SK-N-SH treated with all-trans-retinoic acid at 6 μM for 48 hours (cell line): ENCODE data around the gene AKT2.

Experiments
- ARNTL ChIP-seq: fragments of 450-650 bp; formaldehyde crosslinking; IDR thresholded peaks from 2 replicates; pipeline ENCODE4 v1.5.0; 2020; ENCODE audit warnings: low read depth, mild to moderate bottlenecking, moderate library complexity, borderline replicate concordance
- BACH2 ChIP-seq: fragments of 250-450 bp; sonication (Bioruptor Pico); IDR thresholded peaks from 2 replicates; pipeline ENCODE4 v1.9.0; 2021; ENCODE audit warnings: mild to moderate bottlenecking, borderline replicate concordance
- CSDC2 ChIP-seq: fragments of 250-450 bp; sonication (Bioruptor Pico); IDR thresholded peaks from 2 replicates; pipeline ENCODE4 v1.5.0; 2020; ENCODE audit warnings: mild to moderate bottlenecking, moderate library complexity
- ESRRG ChIP-seq: fragments of 250-450 bp; sonication (Bioruptor Pico); IDR thresholded peaks from 2 replicates; pipeline ENCODE4 v1.6.1; 2021; ENCODE audit warnings: mild to moderate bottlenecking
- GLIS3 ChIP-seq: fragments of 250-450 bp; sonication (Bioruptor Pico); IDR thresholded peaks from 2 replicates; pipeline ENCODE4 v1.5.0; 2020; ENCODE audit warnings: mild to moderate bottlenecking, moderate library complexity
- ISL1 ChIP-seq: fragments of 250-450 bp; sonication (Bioruptor Pico); IDR thresholded peaks from 2 replicates; pipeline ENCODE4 v2.1.2; 2022; ENCODE audit warnings: mild to moderate bottlenecking, moderate library complexity
- POU6F1 ChIP-seq: fragments of 250-450 bp; sonication (Bioruptor Pico); IDR thresholded peaks from 2 replicates; pipeline ENCODE4 v1.8.0; 2021; ENCODE audit warnings: low read depth, mild to moderate bottlenecking, moderate library complexity, borderline replicate concordance
- TCF4 ChIP-seq: fragments of 250-450 bp; sonication (Bioruptor Pico); IDR thresholded peaks from 2 replicates; pipeline ENCODE4 v1.8.0; 2021; ENCODE audit warnings: mild to moderate bottlenecking, moderate library complexity, borderline replicate concordance
- TSHZ2 ChIP-seq: fragments of 250-450 bp; sonication (Bioruptor Pico); IDR thresholded peaks from 2 replicates; pipeline ENCODE4 v1.5.0; 2020; ENCODE audit warnings: mild to moderate bottlenecking, moderate library complexity
- ZC3H10 ChIP-seq: fragments of 250-450 bp; sonication (Bioruptor Pico); IDR thresholded peaks from 2 replicates; pipeline ENCODE4 v1.5.1; 2021; ENCODE audit warnings: mild to moderate bottlenecking, moderate library complexity
- ZFP30 ChIP-seq: fragments of 450-650 bp; formaldehyde crosslinking; IDR thresholded peaks from 2 replicates; pipeline ENCODE4 v1.5.0; 2022; ENCODE audit warnings: mild to moderate bottlenecking, moderate library complexity
- ZNF565 ChIP-seq: fragments of 450-650 bp; formaldehyde crosslinking; conservative IDR thresholded peaks from 2 replicates; pipeline ENCODE4 v1.5.0; 2020; ENCODE audit warnings: low read depth, mild to moderate bottlenecking, moderate library complexity
- TF ChIP-seq, protein P1 (sequence below): fragments of 250-450 bp; sonication (Bioruptor Pico); IDR thresholded peaks from 2 replicates; pipeline ENCODE4 v1.5.1; 2020; ENCODE audit warnings: low read depth, mild to moderate bottlenecking, moderate library complexity
- TF ChIP-seq, protein P2 (sequence below): fragments of 250-450 bp; sonication (Bioruptor Pico); IDR thresholded peaks from 2 replicates; pipeline ENCODE4 v1.8.0; 2020; ENCODE audit warnings: mild to moderate bottlenecking, moderate library complexity, borderline replicate concordance

GRCh38 chr19:40280608-40281221, 4.4 kb downstream of the AKT2 start:
- no peak for TF ChIP-seq ZC3H10 (CRISPR knock-in tag)
- no peak for TF ChIP-seq ZNF565
- no peak for TF ChIP-seq ARNTL (CRISPR knock-in tag)
- TF ChIP-seq GLIS3: no peak
- TF ChIP-seq CSDC2: no peak
- TF ChIP-seq POU6F1 (CRISPR knock-in tag): no peak
- no peak for TF ChIP-seq TCF4
- TF ChIP-seq, protein P1, sequence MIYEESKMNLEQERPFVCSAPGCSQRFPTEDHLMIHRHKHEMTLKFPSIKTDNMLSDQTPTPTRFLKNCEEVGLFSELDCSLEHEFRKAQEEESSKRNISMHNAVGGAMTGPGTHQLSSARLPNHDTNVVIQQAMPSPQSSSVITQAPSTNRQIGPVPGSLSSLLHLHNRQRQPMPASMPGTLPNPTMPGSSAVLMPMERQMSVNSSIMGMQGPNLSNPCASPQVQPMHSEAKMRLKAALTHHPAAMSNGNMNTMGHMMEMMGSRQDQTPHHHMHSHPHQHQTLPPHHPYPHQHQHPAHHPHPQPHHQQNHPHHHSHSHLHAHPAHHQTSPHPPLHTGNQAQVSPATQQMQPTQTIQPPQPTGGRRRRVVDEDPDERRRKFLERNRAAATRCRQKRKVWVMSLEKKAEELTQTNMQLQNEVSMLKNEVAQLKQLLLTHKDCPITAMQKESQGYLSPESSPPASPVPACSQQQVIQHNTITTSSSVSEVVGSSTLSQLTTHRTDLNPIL (CRISPR knock-in tag): no peak
- TF ChIP-seq TSHZ2: no peak
- no peak for TF ChIP-seq BACH2 (CRISPR knock-in tag)
- TF ChIP-seq, protein P2, sequence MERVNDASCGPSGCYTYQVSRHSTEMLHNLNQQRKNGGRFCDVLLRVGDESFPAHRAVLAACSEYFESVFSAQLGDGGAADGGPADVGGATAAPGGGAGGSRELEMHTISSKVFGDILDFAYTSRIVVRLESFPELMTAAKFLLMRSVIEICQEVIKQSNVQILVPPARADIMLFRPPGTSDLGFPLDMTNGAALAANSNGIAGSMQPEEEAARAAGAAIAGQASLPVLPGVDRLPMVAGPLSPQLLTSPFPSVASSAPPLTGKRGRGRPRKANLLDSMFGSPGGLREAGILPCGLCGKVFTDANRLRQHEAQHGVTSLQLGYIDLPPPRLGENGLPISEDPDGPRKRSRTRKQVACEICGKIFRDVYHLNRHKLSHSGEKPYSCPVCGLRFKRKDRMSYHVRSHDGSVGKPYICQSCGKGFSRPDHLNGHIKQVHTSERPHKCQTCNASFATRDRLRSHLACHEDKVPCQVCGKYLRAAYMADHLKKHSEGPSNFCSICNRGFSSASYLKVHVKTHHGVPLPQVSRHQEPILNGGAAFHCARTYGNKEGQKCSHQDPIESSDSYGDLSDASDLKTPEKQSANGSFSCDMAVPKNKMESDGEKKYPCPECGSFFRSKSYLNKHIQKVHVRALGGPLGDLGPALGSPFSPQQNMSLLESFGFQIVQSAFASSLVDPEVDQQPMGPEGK (CRISPR knock-in tag): no peak
- no peak for TF ChIP-seq ISL1 (CRISPR knock-in tag)
- no peak for TF ChIP-seq ESRRG (CRISPR knock-in tag)
- TF ChIP-seq ZFP30 (CRISPR knock-in tag): no peak
